VCaP (cell line): ENCODE data around the gene HEG1.

Experiments used
- H3K27ac ChIP-seq: fragments of 450-650 bp; 2 replicates; pipeline ENCODE4 v1.5.1; 2017
- CTCF ChIP-seq: fragments of 450-650 bp; conservative IDR thresholded peaks from 2 replicates; pipeline ENCODE4 v1.5.1; 2017; ENCODE audit warnings: mild to moderate bottlenecking, moderate library complexity

HEG1 gene

GRCh38 chr3:124969190-124969589 lies 86.6 kb downstream of the HEG1 start:
- no peak for TF ChIP-seq CTCF
- no peak overlapping the region for H3K27ac ChIP-seq

GRCh38 chr3:124967964-124968363 lies 87.8 kb downstream of the HEG1 start:
- TF ChIP-seq CTCF = no peak
- no peak overlapping the region for H3K27ac ChIP-seq

GRCh38 chr3:124966521-124967445 lies 89.0 kb downstream of the HEG1 start:
- no peak for TF ChIP-seq CTCF
- H3K27ac ChIP-seq = no peak overlapping the region

GRCh38 chr3:124965413-124965812 lies 90.4 kb downstream of the HEG1 start:
- H3K27ac ChIP-seq = no peak overlapping the region
- TF ChIP-seq CTCF = no peak

- no peak overlapping the region for H3K27ac ChIP-seq
- no peak for TF ChIP-seq CTCF
These were observed 91.4 kb downstream of the HEG1 start for GRCh38 chr3:124964387-124964786.

- no peak for TF ChIP-seq CTCF
- H3K27ac ChIP-seq = no peak overlapping the region
These were observed 92.0 kb downstream of the HEG1 start for GRCh38 chr3:124963755-124964154.

GRCh38 chr3:124962403-124962940 lies 93.3 kb downstream of the HEG1 start:
- no peak for TF ChIP-seq CTCF

More at GRCh38 chr3:124962403-124962940, 93.3 kb downstream of the HEG1 start:
- no peak overlapping the region for H3K27ac ChIP-seq
